WTC11 (cell line): ENCODE data around the gene C1orf167. TPM values are rescaled to one million over a fixed set of nuclear protein-coding genes. Genes with fewer than 3 reads are reported as not detected.

Experiments used
- ATAC-seq: fragments of 200-7000 bp; cut with Tn5 transposase; 2 replicates; pipeline ENCODE4 v1.10.0; 2021; ENCODE audit warnings: mild to moderate bottlenecking, moderate library complexity
- CTCF ChIA-PET: fragments of 300-600 bp; sonication (Branson Sonifier 250); formaldehyde crosslinking; loops from one replicate; lab custom pipeline; 2021; ENCODE audit warnings: antibody characterized with exemption; lab: Charles Lee
- POLR2A ChIA-PET: fragments of 350-600 bp; sonication (Branson Sonifier 250); formaldehyde crosslinking; loops from one replicate; lab custom pipeline; 2021; ENCODE audit warnings: antibody characterized with exemption; lab: Charles Lee
- DNase-seq: peaks from one replicate; pipeline ENCODE4 v3.0.0; 2021; ENCODE audit warnings: low spot score
- H3K27ac Mint-ChIP-seq: 2 replicates; pipeline ENCODE4 v1.8.0; 2021; ENCODE audit warnings: mixed read lengths
- H3K27me3 Mint-ChIP-seq: 2 replicates; pipeline ENCODE4 v1.8.0; 2021; ENCODE audit warnings: low read depth, mild to moderate bottlenecking, moderate library complexity, mixed read lengths
- H3K36me3 Mint-ChIP-seq: 2 replicates; pipeline ENCODE4 v1.8.0; 2021; ENCODE audit warnings: mixed read lengths
- H3K4me1 Mint-ChIP-seq: 2 replicates; pipeline ENCODE4 v1.8.0; 2022; ENCODE audit warnings: mixed read lengths
- H3K4me3 Mint-ChIP-seq: 2 replicates; pipeline ENCODE4 v1.8.0; 2021; ENCODE audit warnings: mild to moderate bottlenecking, moderate library complexity, mixed read lengths
- H3K9me3 Mint-ChIP-seq: 2 replicates; pipeline ENCODE4 v1.8.0; 2021; ENCODE audit warnings: mixed read lengths
- ESRRA ChIP-seq: sonication (generic); formaldehyde crosslinking; IDR thresholded peaks from 2 replicates; pipeline ENCODE4 v1.8.1; 2022; ENCODE audit warnings: mild to moderate bottlenecking, missing genetic modification reagents, borderline replicate concordance
- FOXP1 ChIP-seq: sonication (generic); formaldehyde crosslinking; IDR thresholded peaks from 2 replicates; pipeline ENCODE4 v1.8.0; 2022; ENCODE audit warnings: missing genetic modification reagents, mild to moderate bottlenecking, moderate library complexity, borderline replicate concordance
- SP1 ChIP-seq: sonication (generic); formaldehyde crosslinking; conservative IDR thresholded peaks from 2 replicates; pipeline ENCODE4 v1.8.1; 2022; ENCODE audit warnings: missing genetic modification reagents
- TCF7 ChIP-seq: sonication (generic); formaldehyde crosslinking; IDR thresholded peaks from 2 replicates; pipeline ENCODE4 v1.8.0; 2022; ENCODE audit warnings: mild to moderate bottlenecking, low read depth, missing genetic modification reagents, moderate library complexity
- ZBTB21 ChIP-seq: sonication (generic); formaldehyde crosslinking; IDR thresholded peaks from 2 replicates; pipeline ENCODE4 v1.8.1; 2023; ENCODE audit warnings: mild to moderate bottlenecking, missing genetic modification reagents, borderline replicate concordance
- ZNF121 ChIP-seq: sonication (generic); formaldehyde crosslinking; IDR thresholded peaks from 2 replicates; pipeline ENCODE4 v1.8.0; 2023; ENCODE audit warnings: missing genetic modification reagents
- total RNA-seq: library from RNA; stranded (reverse); gene quantifications from 3 replicates; pipeline ENCODE4 v1.2.3, GENCODE V29; 2021
- TF ChIP-seq, protein P1 (sequence below): fragments of 250-450 bp; sonication (Bioruptor Pico); IDR thresholded peaks from 2 replicates; pipeline ENCODE4 v2.1.2; 2022; ENCODE audit warnings: mild to moderate bottlenecking, moderate library complexity
- TF ChIP-seq, protein P2 (sequence below): sonication (generic); formaldehyde crosslinking; conservative IDR thresholded peaks from 2 replicates; pipeline ENCODE4 v1.8.1; 2023; ENCODE audit warnings: mild to moderate bottlenecking, low read depth, missing genetic modification reagents, moderate library complexity
- TF ChIP-seq, protein P3 (sequence below): fragments of 250-450 bp; sonication (Bioruptor Pico); IDR thresholded peaks from 2 replicates; pipeline ENCODE4 v1.9.0; 2021; ENCODE audit warnings: moderate library complexity, mild to moderate bottlenecking, inconsistent platforms, borderline replicate concordance
- TF ChIP-seq, protein P4 (sequence below): sonication (generic); formaldehyde crosslinking; IDR thresholded peaks from 2 replicates; pipeline ENCODE4 v1.8.0; 2023; ENCODE audit warnings: mild to moderate bottlenecking, missing genetic modification reagents
- TF ChIP-seq, protein P5 (sequence below): sonication (generic); formaldehyde crosslinking; IDR thresholded peaks from 2 replicates; pipeline ENCODE4 v1.8.0; 2023; ENCODE audit warnings: missing genetic modification reagents
- TF ChIP-seq, protein P6 (sequence below): sonication (generic); formaldehyde crosslinking; conservative IDR thresholded peaks from 2 replicates; pipeline ENCODE4 v1.8.1; 2022; ENCODE audit warnings: mild to moderate bottlenecking, missing genetic modification reagents
- TF ChIP-seq, protein P7 (sequence below): sonication (generic); formaldehyde crosslinking; IDR thresholded peaks from 2 replicates; pipeline ENCODE4 v1.8.1; 2022; ENCODE audit warnings: mild to moderate bottlenecking, moderate library complexity, missing genetic modification reagents
- TF ChIP-seq, protein P8 (sequence below): sonication (generic); formaldehyde crosslinking; IDR thresholded peaks from 2 replicates; pipeline ENCODE4 v1.8.1; 2022; ENCODE audit warnings: mild to moderate bottlenecking, missing genetic modification reagents, moderate library complexity, borderline replicate concordance

C1orf167 gene
- total RNA-seq, 1 experiment from 2014 or later: 1.2 TPM

DNA sequence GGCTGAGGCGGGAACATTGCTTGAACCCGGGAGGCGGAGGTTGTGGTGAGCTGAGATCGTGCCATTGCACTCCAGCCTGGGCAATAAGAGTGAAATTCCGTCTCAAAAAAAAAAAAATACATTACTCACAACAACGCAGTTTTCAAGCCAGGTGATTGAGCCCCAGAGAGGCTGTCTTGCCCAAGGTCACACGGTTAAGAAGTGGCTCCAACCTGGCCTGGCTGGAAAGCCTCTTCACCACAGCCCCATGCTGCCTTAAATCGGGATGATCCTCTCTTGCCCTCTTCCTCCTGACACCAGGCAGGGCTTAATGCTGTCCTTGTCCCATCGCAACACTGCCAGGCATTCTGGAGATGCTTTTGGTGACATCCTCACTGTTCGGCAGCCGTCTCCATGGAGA, 48.9 kb upstream of the C1orf167 start (continued):
- TF ChIP-seq, protein P1, sequence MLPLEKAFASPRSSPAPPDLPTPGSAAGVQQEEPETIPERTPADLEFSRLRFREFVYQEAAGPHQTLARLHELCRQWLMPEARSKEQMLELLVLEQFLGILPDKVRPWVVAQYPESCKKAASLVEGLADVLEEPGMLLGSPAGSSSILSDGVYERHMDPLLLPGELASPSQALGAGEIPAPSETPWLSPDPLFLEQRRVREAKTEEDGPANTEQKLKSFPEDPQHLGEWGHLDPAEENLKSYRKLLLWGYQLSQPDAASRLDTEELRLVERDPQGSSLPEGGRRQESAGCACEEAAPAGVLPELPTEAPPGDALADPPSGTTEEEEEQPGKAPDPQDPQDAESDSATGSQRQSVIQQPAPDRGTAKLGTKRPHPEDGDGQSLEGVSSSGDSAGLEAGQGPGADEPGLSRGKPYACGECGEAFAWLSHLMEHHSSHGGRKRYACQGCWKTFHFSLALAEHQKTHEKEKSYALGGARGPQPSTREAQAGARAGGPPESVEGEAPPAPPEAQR (CRISPR knock-in tag): no peak
- TF ChIP-seq, protein P2, sequence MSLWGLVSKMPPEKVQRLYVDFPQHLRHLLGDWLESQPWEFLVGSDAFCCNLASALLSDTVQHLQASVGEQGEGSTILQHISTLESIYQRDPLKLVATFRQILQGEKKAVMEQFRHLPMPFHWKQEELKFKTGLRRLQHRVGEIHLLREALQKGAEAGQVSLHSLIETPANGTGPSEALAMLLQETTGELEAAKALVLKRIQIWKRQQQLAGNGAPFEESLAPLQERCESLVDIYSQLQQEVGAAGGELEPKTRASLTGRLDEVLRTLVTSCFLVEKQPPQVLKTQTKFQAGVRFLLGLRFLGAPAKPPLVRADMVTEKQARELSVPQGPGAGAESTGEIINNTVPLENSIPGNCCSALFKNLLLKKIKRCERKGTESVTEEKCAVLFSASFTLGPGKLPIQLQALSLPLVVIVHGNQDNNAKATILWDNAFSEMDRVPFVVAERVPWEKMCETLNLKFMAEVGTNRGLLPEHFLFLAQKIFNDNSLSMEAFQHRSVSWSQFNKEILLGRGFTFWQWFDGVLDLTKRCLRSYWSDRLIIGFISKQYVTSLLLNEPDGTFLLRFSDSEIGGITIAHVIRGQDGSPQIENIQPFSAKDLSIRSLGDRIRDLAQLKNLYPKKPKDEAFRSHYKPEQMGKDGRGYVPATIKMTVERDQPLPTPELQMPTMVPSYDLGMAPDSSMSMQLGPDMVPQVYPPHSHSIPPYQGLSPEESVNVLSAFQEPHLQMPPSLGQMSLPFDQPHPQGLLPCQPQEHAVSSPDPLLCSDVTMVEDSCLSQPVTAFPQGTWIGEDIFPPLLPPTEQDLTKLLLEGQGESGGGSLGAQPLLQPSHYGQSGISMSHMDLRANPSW: no peak
- no peak for TF ChIP-seq TCF7 (CRISPR knock-in tag)
- TF ChIP-seq, protein P3, sequence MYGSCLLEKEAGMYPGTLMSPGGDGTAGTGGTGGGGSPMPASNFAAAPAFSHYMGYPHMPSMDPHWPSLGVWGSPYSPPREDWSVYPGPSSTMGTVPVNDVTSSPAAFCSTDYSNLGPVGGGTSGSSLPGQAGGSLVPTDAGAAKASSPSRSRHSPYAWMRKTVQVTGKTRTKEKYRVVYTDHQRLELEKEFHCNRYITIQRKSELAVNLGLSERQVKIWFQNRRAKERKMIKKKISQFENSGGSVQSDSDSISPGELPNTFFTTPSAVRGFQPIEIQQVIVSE (CRISPR knock-in tag): no peak

DNA sequence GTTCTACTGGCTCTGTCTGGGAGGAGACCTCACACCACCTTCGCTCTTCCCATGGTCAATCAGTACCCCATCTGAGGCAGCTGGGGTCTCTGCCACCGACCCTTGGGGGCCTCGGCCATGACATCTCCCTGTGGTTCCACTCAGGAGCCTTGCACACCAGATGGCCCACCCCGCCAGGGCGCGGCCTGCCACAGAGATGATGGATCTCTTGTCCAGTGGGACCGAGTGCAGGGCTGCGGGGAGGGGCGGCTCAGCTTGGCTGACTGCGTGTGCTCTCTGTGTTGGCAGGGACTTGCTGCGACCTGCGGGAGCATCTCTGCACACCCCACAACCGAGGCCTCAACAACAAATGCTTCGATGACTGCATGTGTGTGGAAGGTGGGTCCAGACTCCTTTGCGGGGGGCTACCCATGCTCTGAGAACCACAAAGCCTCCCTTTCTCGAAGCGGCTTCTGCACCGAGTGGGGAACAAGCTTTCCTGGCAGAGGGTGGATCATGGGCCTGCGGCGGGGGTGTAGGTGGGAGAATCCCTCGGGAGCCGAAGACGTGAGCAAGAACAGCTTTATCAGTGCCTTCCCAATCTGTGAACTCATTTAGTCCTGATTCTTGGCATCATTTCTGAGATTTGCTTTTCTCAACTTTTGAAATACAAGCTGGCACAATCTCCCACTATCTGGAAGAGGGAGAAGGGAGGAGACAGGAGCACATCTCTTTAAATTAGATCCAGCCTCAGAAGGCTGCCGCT, 47.0 kb upstream of the C1orf167 start:
- Mint-ChIP-seq H3K4me1 (peaks cover 7% of the 10 kb centered on the region), H3K9me3 (no peaks in the 10 kb centered on the region), H3K27me3 (no peaks in the 10 kb centered on the region; the same call in 1 of the 2 replicates), H3K27ac (no peak overlapping the region), H3K36me3 (peaks cover 3% of the 10 kb centered on the region; the same call in 1 of the 2 replicates), H3K4me3 (no peak overlapping the region)
- ChIA-PET CTCF (interaction anchor here (0.8 to 2.1 kb wide), 3 partner anchors 10 to 70 kb away, joined by 3 to 9 read pairs (median 3); no protein-coding TSS in a partner anchor), POLR2A (no interaction called here)
- no peak for ATAC-seq
- DNase-seq: no peak
- TF ChIP-seq, protein P4, sequence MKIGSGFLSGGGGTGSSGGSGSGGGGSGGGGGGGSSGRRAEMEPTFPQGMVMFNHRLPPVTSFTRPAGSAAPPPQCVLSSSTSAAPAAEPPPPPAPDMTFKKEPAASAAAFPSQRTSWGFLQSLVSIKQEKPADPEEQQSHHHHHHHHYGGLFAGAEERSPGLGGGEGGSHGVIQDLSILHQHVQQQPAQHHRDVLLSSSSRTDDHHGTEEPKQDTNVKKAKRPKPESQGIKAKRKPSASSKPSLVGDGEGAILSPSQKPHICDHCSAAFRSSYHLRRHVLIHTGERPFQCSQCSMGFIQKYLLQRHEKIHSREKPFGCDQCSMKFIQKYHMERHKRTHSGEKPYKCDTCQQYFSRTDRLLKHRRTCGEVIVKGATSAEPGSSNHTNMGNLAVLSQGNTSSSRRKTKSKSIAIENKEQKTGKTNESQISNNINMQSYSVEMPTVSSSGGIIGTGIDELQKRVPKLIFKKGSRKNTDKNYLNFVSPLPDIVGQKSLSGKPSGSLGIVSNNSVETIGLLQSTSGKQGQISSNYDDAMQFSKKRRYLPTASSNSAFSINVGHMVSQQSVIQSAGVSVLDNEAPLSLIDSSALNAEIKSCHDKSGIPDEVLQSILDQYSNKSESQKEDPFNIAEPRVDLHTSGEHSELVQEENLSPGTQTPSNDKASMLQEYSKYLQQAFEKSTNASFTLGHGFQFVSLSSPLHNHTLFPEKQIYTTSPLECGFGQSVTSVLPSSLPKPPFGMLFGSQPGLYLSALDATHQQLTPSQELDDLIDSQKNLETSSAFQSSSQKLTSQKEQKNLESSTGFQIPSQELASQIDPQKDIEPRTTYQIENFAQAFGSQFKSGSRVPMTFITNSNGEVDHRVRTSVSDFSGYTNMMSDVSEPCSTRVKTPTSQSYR: no peak
- TF ChIP-seq, protein P5, sequence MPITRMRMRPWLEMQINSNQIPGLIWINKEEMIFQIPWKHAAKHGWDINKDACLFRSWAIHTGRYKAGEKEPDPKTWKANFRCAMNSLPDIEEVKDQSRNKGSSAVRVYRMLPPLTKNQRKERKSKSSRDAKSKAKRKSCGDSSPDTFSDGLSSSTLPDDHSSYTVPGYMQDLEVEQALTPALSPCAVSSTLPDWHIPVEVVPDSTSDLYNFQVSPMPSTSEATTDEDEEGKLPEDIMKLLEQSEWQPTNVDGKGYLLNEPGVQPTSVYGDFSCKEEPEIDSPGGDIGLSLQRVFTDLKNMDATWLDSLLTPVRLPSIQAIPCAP (CRISPR knock-in tag): no peak
- TF ChIP-seq, protein P6, sequence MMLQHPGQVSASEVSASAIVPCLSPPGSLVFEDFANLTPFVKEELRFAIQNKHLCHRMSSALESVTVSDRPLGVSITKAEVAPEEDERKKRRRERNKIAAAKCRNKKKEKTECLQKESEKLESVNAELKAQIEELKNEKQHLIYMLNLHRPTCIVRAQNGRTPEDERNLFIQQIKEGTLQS (CRISPR knock-in tag): no peak
- TF ChIP-seq, protein P7, sequence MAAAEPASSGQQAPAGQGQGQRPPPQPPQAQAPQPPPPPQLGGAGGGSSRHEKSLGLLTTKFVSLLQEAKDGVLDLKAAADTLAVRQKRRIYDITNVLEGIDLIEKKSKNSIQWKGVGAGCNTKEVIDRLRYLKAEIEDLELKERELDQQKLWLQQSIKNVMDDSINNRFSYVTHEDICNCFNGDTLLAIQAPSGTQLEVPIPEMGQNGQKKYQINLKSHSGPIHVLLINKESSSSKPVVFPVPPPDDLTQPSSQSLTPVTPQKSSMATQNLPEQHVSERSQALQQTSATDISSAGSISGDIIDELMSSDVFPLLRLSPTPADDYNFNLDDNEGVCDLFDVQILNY (CRISPR knock-in tag): no peak
- TF ChIP-seq ZBTB21 (no peak), ESRRA (CRISPR knock-in tag) (no peak), SP1 (CRISPR knock-in tag) (no peak), ZNF121 (CRISPR knock-in tag) (no peak), FOXP1 (CRISPR knock-in tag) (no peak)
- TF ChIP-seq, protein P1 (CRISPR knock-in tag): no peak
- TF ChIP-seq, protein P8, sequence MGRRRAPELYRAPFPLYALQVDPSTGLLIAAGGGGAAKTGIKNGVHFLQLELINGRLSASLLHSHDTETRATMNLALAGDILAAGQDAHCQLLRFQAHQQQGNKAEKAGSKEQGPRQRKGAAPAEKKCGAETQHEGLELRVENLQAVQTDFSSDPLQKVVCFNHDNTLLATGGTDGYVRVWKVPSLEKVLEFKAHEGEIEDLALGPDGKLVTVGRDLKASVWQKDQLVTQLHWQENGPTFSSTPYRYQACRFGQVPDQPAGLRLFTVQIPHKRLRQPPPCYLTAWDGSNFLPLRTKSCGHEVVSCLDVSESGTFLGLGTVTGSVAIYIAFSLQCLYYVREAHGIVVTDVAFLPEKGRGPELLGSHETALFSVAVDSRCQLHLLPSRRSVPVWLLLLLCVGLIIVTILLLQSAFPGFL: no peak
